Measurements from ENCODE around the gene PSME3IP1.

DNA sequence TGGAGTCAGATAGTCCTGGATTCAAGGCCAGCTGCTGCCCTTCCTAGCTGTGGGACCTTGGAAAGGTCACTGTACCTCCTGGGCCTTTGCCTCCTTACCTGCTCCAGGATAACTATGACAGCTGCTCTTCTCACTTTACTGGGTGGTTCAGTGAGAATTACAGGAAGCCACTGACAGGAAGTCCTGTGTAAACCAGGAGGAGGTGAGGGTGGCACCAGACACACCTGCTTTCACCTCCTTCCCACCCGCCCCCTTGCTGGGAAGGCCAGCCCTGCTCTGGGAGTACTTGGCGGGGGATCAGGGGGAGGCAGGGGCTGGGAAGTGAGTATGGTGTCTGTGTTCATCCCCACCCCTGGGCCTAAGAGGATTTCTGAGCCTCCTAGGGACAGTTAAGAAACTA, 50.9 kb downstream of the PSME3IP1 start:
- TF ChIP-seq, protein P1, sequence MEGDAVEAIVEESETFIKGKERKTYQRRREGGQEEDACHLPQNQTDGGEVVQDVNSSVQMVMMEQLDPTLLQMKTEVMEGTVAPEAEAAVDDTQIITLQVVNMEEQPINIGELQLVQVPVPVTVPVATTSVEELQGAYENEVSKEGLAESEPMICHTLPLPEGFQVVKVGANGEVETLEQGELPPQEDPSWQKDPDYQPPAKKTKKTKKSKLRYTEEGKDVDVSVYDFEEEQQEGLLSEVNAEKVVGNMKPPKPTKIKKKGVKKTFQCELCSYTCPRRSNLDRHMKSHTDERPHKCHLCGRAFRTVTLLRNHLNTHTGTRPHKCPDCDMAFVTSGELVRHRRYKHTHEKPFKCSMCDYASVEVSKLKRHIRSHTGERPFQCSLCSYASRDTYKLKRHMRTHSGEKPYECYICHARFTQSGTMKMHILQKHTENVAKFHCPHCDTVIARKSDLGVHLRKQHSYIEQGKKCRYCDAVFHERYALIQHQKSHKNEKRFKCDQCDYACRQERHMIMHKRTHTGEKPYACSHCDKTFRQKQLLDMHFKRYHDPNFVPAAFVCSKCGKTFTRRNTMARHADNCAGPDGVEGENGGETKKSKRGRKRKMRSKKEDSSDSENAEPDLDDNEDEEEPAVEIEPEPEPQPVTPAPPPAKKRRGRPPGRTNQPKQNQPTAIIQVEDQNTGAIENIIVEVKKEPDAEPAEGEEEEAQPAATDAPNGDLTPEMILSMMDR (conservative IDR thresholded peaks at IDR 0.05) = no peak
- no peak for TF ChIP-seq ZFX (IDR thresholded peaks at IDR 0.05)
